Tibial artery (tissue), 4 donors: ENCODE measurements around the gene NDRG4.

Experiments used
- DNase-seq, 2 donors: peaks; one replicate each; pipeline ENCODE4 v3.0.0-alpha.2; 2019
- H3K27ac ChIP-seq, 2 donors: fragments of 200-600 bp; sonication (generic) in 1 of 2; 1 replicate in 1 of 2; 2 replicates in 1 of 2; pipeline ENCODE4 v1.5.1; 2018 to 2019; ENCODE audit warnings: mild to moderate bottlenecking in 1 of 2
- H3K27me3 ChIP-seq, 2 donors: fragments of 200-600 bp; sonication (generic) in 1 of 2; one replicate each; pipeline versions ENCODE4 v1.5.1 to v1.6.0; 2016 to 2019
- H3K36me3 ChIP-seq, 3 donors: fragments of 200-600 bp; sonication (generic) in 2 of 3; one replicate each; pipeline ENCODE4 v1.5.1; 2016 to 2019; ENCODE audit warnings: mild to moderate bottlenecking in 2 of 3
- H3K4me1 ChIP-seq, 4 donors: fragments of 200-600 bp; sonication (generic) in 2 of 4; 1 replicate in 3 of 4; 2 replicates in 1 of 4; pipeline ENCODE4 v1.5.1; 2016 to 2019
- H3K4me3 ChIP-seq, 2 donors: fragments of 200-600 bp; sonication (generic) in 1 of 2; 1 replicate in 1 of 2; 2 replicates in 1 of 2; pipeline ENCODE4 v1.5.1; 2018 to 2019; ENCODE audit warnings: mild to moderate bottlenecking in 2 of 2
- H3K9me3 ChIP-seq, 3 donors: fragments of 200-600 bp; sonication (generic) in 1 of 3; one replicate each; pipeline ENCODE4 v1.5.1; 2016 to 2019
- intact Hi-C: fragments of 100-400 bp; cut with DNase I; formaldehyde crosslinking; loops from one replicate; pipeline ENCODE4 v1.15.0; 2023; ENCODE audit warnings: low total_unique reads
- TF ChIP-seq, protein P1 (sequence below), 2 experiments: fragments of 200-600 bp in 1 of 2; fragments of 450-650 bp in 1 of 2; IDR thresholded peaks; one replicate each; pipeline ENCODE4 v1.5.1; 2017 to 2019; ENCODE audit warnings: antibody characterized with exemption in 2 of 2, mild to moderate bottlenecking in 1 of 2, moderate library complexity in 1 of 2

Gene NDRG4

DNA sequence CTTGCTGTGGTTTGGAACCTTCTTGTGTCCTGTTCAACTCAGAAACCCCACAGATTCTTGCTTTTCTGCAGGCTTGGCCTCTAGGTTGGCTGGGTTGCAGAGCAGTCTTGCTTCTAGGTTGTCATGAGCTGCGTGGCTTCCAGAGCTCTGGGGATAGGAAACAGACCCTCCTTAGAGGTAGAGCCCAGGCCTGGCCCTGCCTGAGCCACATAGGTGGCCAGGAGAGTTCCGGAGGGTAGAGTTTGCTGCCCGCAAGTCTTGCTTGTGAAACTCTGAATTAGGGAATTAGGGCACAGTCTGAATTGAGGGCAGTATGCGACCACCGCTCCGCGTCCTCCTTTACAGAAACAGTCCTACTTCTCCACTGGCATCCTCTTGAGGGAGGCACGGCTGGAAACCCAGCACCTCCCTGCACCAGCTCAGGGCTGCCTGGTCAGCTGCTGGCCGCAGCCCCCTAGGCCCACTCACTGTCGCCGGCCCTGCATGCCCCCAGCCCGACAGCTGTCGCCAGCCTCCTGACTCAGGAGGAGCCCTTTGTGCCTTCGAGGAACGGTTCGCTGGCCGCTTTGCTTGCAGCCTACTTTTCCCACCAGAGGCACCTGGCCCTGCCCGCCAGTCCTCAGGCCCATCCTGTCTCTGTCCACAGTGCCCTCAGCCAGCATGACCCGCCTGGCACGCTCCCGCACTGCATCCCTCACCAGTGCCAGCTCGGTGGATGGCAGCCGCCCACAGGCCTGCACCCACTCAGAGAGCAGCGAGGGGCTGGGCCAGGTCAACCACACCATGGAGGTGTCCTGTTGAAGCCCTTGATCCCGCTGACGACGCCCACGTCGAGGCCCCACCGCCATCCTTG lies 11.1 kb downstream of the NDRG4 start:
- Histone ChIP-seq H3K4me1 (peaks cover 0 to 9% (median 5%) of the 10 kb centered on the region in 4 donors), H3K9me3 (no peaks in the 10 kb centered on the region), H3K4me3 (no peak overlapping the region), H3K36me3 (peaks cover 0 to 4% (median 0%) of the 10 kb centered on the region in 3 donors), H3K27me3 (peaks cover 0 to 21% of the 10 kb centered on the region in 2 donors), H3K27ac (no peak overlapping the region)
- TF ChIP-seq, protein P1, sequence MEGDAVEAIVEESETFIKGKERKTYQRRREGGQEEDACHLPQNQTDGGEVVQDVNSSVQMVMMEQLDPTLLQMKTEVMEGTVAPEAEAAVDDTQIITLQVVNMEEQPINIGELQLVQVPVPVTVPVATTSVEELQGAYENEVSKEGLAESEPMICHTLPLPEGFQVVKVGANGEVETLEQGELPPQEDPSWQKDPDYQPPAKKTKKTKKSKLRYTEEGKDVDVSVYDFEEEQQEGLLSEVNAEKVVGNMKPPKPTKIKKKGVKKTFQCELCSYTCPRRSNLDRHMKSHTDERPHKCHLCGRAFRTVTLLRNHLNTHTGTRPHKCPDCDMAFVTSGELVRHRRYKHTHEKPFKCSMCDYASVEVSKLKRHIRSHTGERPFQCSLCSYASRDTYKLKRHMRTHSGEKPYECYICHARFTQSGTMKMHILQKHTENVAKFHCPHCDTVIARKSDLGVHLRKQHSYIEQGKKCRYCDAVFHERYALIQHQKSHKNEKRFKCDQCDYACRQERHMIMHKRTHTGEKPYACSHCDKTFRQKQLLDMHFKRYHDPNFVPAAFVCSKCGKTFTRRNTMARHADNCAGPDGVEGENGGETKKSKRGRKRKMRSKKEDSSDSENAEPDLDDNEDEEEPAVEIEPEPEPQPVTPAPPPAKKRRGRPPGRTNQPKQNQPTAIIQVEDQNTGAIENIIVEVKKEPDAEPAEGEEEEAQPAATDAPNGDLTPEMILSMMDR (IDR thresholded peaks at IDR 0.05) = no peak
- intact Hi-C loops = loop anchor here (5.0 kb wide), 1 partner anchor 151 kb away; no protein-coding TSS in a partner anchor
- DNase-seq = peak in 1 of 2 donors; percentile 64

GRCh38 chr16:58511933-58512815 lies 12.2 kb downstream of the NDRG4 start:
- Histone ChIP-seq H3K9me3 (no peaks in the 10 kb centered on the region), H3K27ac (no peak overlapping the region), H3K4me1 (peaks cover 0 to 19% (median 13%) of the 10 kb centered on the region in 4 donors), H3K36me3 (peaks cover 0 to 11% (median 4%) of the 10 kb centered on the region in 3 donors), H3K27me3 (peaks cover 0 to 13% of the 10 kb centered on the region in 2 donors), H3K4me3 (no peak overlapping the region)
- intact Hi-C loops = loop anchor here (5.0 kb wide), 1 partner anchor 150 kb away; no protein-coding TSS in a partner anchor
- TF ChIP-seq, protein P1 (IDR thresholded peaks at IDR 0.05) = peak; percentile 62 to 64
- DNase-seq = peak; percentile 74 to 81

DNA sequence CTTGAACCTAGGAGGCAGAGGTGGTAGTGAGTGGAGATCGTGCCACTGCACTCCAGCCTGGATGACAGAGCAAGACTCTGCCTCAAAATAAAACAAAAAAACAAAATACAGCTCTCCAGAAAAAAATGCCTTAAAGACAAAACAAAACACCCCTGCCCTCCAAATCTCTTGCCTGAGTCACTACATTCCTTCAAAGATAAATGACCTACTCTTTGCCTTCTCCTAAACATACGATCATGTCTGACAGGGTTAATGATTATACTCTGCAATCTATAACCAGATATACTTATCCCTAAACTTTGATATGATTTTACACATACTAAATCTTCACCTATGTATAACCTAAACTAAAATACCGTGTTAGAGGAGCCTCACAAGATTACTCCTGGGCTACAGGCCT lies 13.9 kb downstream of the NDRG4 start:
- no peak overlapping the region for H3K4me3 ChIP-seq
- H3K27ac ChIP-seq = no peak overlapping the region
- H3K36me3 ChIP-seq = peaks cover 13 to 28% (median 21%) of the 10 kb centered on the region in 3 donors
- peaks cover 0 to 19% (median 13%) of the 10 kb centered on the region in 4 donors for H3K4me1 ChIP-seq
- TF ChIP-seq, protein P1 (IDR thresholded peaks at IDR 0.05) = no peak
- H3K27me3 ChIP-seq = no peaks in the 10 kb centered on the region
- H3K9me3 ChIP-seq = no peaks in the 10 kb centered on the region
- intact Hi-C loops = loop anchor here (5.0 kb wide), 1 partner anchor 148 kb away; no protein-coding TSS in a partner anchor
- DNase-seq = no peak

GRCh38 chr16:58515125-58515870 lies 15.4 kb downstream of the NDRG4 start, which contains the start of gene SETD6:
TSS of gene SETD6 (plus strand) at chr16:58515517. CDS start at chr16:58515538, 21 bp downstream.
- Histone ChIP-seq H3K4me1 (peaks cover 0 to 19% (median 13%) of the 10 kb centered on the region in 4 donors), H3K9me3 (no peaks in the 10 kb centered on the region), H3K27me3 (no peaks in the 10 kb centered on the region), H3K4me3 (peak within 1 kb of the TSS; percentile 68 to 97), H3K27ac (peak within 1 kb of the TSS; percentile 78 to 88), H3K36me3 (peaks cover 27 to 41% (median 35%) of the 10 kb centered on the region in 3 donors)
- intact Hi-C loops = no loop called here
- TF ChIP-seq, protein P1 (IDR thresholded peaks at IDR 0.05) = no peak
- DNase-seq = peak; percentile 91 to 93
